Measurements from ENCODE around the gene YES1.

Gene YES1

GRCh38 chr18:711657-712400 lies 100.2 kb downstream of the YES1 start:
- Histone ChIP-seq H3K4me3 (ENCODE audit: low read depth, low read length) (peak overlapping the region; percentile 77), H3K9me3 (ENCODE audit: control insufficient read depth, insufficient read depth, low read length) (no peaks in the 10 kb centered on the region), H3K36me3 (ENCODE audit: control insufficient read depth, insufficient read depth, low read length) (no peaks in the 10 kb centered on the region), H3K9ac (ENCODE audit: low read depth, low read length) (peak overlapping the region; percentile 68), H3K4me1 (ENCODE audit: control insufficient read depth, insufficient read depth, low read length) (peaks cover 3% of the 10 kb centered on the region), H3K27me3 (ENCODE audit: control insufficient read depth, insufficient read depth, low read length) (peaks cover 5% of the 10 kb centered on the region)

GRCh38 chr18:711310-711656 lies 100.8 kb downstream of the YES1 start:
- Histone ChIP-seq H3K9me3 (ENCODE audit: control insufficient read depth, insufficient read depth, low read length) (no peaks in the 10 kb centered on the region), H3K4me3 (ENCODE audit: low read depth, low read length) (peak overlapping the region; percentile 77), H3K9ac (ENCODE audit: low read depth, low read length) (no peak overlapping the region), H3K27me3 (ENCODE audit: control insufficient read depth, insufficient read depth, low read length) (peaks cover 5% of the 10 kb centered on the region), H3K4me1 (ENCODE audit: control insufficient read depth, insufficient read depth, low read length) (peaks cover 3% of the 10 kb centered on the region), H3K36me3 (ENCODE audit: control insufficient read depth, insufficient read depth, low read length) (no peaks in the 10 kb centered on the region)

- Histone ChIP-seq H3K4me1 (ENCODE audit: control insufficient read depth, insufficient read depth, low read length) (peaks cover 3% of the 10 kb centered on the region), H3K9me3 (ENCODE audit: control insufficient read depth, insufficient read depth, low read length) (no peaks in the 10 kb centered on the region), H3K36me3 (ENCODE audit: control insufficient read depth, insufficient read depth, low read length) (no peaks in the 10 kb centered on the region), H3K4me3 (ENCODE audit: low read depth, low read length) (peak overlapping the region; percentile 77), H3K27me3 (ENCODE audit: control insufficient read depth, insufficient read depth, low read length) (peaks cover 5% of the 10 kb centered on the region), H3K9ac (ENCODE audit: low read depth, low read length) (no peak overlapping the region)
Observed at GRCh38 chr18:710418-711300, 101.4 kb downstream of the YES1 start.

GRCh38 chr18:709771-710170 lies 102.3 kb downstream of the YES1 start:
- H3K4me3 ChIP-seq (ENCODE audit: low read depth, low read length) = no peak overlapping the region
- H3K27me3 ChIP-seq (ENCODE audit: control insufficient read depth, insufficient read depth, low read length) = peaks cover 5% of the 10 kb centered on the region
- no peaks in the 10 kb centered on the region for H3K36me3 ChIP-seq (ENCODE audit: control insufficient read depth, insufficient read depth, low read length)
- H3K9ac ChIP-seq (ENCODE audit: low read depth, low read length) = no peak overlapping the region
- H3K4me1 ChIP-seq (ENCODE audit: control insufficient read depth, insufficient read depth, low read length) = peaks cover 3% of the 10 kb centered on the region
- no peaks in the 10 kb centered on the region for H3K9me3 ChIP-seq (ENCODE audit: control insufficient read depth, insufficient read depth, low read length)

DNA sequence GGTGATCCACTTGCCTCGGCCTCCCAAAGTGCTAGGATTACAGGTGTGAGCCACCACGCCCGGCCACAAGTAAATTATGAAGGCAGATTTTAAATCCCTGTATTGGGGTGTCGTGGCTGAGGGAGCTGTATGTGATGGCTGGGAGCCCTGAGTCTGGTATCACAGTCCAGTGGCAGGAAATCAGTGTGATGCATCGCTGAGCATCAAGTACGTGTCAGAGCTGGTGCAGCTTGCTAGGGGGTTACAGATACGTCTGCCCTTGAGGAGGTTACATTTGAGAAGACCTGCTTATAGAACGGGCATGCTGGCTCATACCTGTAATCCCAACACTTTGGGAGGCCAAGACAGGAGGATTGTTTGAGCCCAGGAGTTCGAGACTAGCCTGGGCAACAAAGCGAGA lies 103.9 kb downstream of the YES1 start:
- no peaks in the 10 kb centered on the region for H3K36me3 ChIP-seq (ENCODE audit: control insufficient read depth, insufficient read depth, low read length)
- H3K9me3 ChIP-seq (ENCODE audit: control insufficient read depth, insufficient read depth, low read length) = no peaks in the 10 kb centered on the region
- peaks cover 5% of the 10 kb centered on the region for H3K27me3 ChIP-seq (ENCODE audit: control insufficient read depth, insufficient read depth, low read length)
- no peak overlapping the region for H3K9ac ChIP-seq (ENCODE audit: low read depth, low read length)
- no peak overlapping the region for H3K4me3 ChIP-seq (ENCODE audit: low read depth, low read length)
- H3K4me1 ChIP-seq (ENCODE audit: control insufficient read depth, insufficient read depth, low read length) = peaks cover 3% of the 10 kb centered on the region

- H3K9ac ChIP-seq (ENCODE audit: low read depth, low read length) = no peak overlapping the region
- no peak overlapping the region for H3K4me3 ChIP-seq (ENCODE audit: low read depth, low read length)
- no peaks in the 10 kb centered on the region for H3K9me3 ChIP-seq (ENCODE audit: control insufficient read depth, insufficient read depth, low read length)
- H3K27me3 ChIP-seq (ENCODE audit: control insufficient read depth, insufficient read depth, low read length) = peaks cover 2% of the 10 kb centered on the region
- H3K4me1 ChIP-seq (ENCODE audit: control insufficient read depth, insufficient read depth, low read length) = no peaks in the 10 kb centered on the region
- no peaks in the 10 kb centered on the region for H3K36me3 ChIP-seq (ENCODE audit: control insufficient read depth, insufficient read depth, low read length)
Observed at GRCh38 chr18:706405-706804, 105.6 kb downstream of the YES1 start.

- Histone ChIP-seq H3K9me3 (ENCODE audit: control insufficient read depth, insufficient read depth, low read length) (no peaks in the 10 kb centered on the region), H3K36me3 (ENCODE audit: control insufficient read depth, insufficient read depth, low read length) (no peaks in the 10 kb centered on the region), H3K4me3 (ENCODE audit: low read depth, low read length) (no peak overlapping the region), H3K27me3 (ENCODE audit: control insufficient read depth, insufficient read depth, low read length) (no peaks in the 10 kb centered on the region), H3K4me1 (ENCODE audit: control insufficient read depth, insufficient read depth, low read length) (no peaks in the 10 kb centered on the region), H3K9ac (ENCODE audit: low read depth, low read length) (no peak overlapping the region)
Observed at GRCh38 chr18:703213-703967, 108.7 kb downstream of the YES1 start.

- H3K4me1 ChIP-seq (ENCODE audit: control insufficient read depth, insufficient read depth, low read length) = no peaks in the 10 kb centered on the region
- no peak overlapping the region for H3K4me3 ChIP-seq (ENCODE audit: low read depth, low read length)
- H3K36me3 ChIP-seq (ENCODE audit: control insufficient read depth, insufficient read depth, low read length) = peaks cover 3% of the 10 kb centered on the region
- no peaks in the 10 kb centered on the region for H3K9me3 ChIP-seq (ENCODE audit: control insufficient read depth, insufficient read depth, low read length)
- no peak overlapping the region for H3K9ac ChIP-seq (ENCODE audit: low read depth, low read length)
- H3K27me3 ChIP-seq (ENCODE audit: control insufficient read depth, insufficient read depth, low read length) = no peaks in the 10 kb centered on the region
Observed at GRCh38 chr18:697800-698199, 114.2 kb downstream of the YES1 start.

DNA sequence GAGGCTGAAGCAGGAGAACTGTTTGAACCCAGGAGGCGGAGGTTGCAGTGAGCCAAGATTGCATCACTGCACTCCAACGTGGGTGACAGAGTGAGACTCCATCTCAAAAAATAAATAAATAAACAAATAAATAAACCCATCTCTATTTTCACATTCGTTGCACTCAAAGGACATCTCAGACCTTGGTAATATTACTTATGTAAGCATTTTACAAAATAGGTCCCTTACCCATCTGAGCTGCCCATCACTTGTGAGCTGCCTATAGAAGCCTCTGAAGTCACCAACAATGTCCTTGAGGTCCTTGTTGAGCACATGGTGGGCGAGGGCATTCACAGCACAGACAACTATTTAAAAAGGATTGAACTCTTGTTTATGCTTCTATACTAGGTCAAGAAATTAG lies 115.0 kb downstream of the YES1 start:
- peaks cover 4% of the 10 kb centered on the region for H3K36me3 ChIP-seq (ENCODE audit: control insufficient read depth, insufficient read depth, low read length)
- H3K9me3 ChIP-seq (ENCODE audit: control insufficient read depth, insufficient read depth, low read length) = no peaks in the 10 kb centered on the region
- no peaks in the 10 kb centered on the region for H3K4me1 ChIP-seq (ENCODE audit: control insufficient read depth, insufficient read depth, low read length)
- H3K9ac ChIP-seq (ENCODE audit: low read depth, low read length) = no peak overlapping the region
- no peak overlapping the region for H3K4me3 ChIP-seq (ENCODE audit: low read depth, low read length)
- H3K27me3 ChIP-seq (ENCODE audit: control insufficient read depth, insufficient read depth, low read length) = no peaks in the 10 kb centered on the region

- Histone ChIP-seq H3K4me1 (ENCODE audit: control insufficient read depth, insufficient read depth, low read length) (no peaks in the 10 kb centered on the region), H3K27me3 (ENCODE audit: control insufficient read depth, insufficient read depth, low read length) (no peaks in the 10 kb centered on the region), H3K4me3 (ENCODE audit: low read depth, low read length) (no peak overlapping the region), H3K9ac (ENCODE audit: low read depth, low read length) (no peak overlapping the region), H3K9me3 (ENCODE audit: control insufficient read depth, insufficient read depth, low read length) (no peaks in the 10 kb centered on the region), H3K36me3 (ENCODE audit: control insufficient read depth, insufficient read depth, low read length) (peaks cover 8% of the 10 kb centered on the region)
Observed at GRCh38 chr18:693466-694187, 118.4 kb downstream of the YES1 start.

DNA sequence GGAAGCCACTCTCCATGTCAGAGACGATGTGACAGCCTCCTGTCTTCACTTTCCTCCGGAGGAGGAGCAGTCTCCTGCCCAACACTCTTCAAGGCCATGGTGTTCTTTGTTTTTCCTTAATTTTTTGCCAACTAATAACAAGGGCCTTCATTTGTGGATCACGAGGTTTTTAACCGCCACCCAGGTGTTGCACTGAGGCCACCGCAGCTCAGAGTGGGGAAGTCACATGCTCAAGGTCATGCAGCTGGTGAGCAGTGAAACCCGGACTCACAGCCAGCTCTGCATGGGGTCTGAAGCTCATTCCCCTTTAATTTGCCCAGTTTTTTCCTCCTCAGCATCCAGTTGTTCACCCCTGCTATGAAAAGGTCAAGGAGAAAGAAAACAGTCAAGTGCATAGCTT lies 119.2 kb downstream of the YES1 start:
- Histone ChIP-seq H3K9ac (ENCODE audit: low read depth, low read length) (no peak overlapping the region), H3K4me1 (ENCODE audit: control insufficient read depth, insufficient read depth, low read length) (no peaks in the 10 kb centered on the region), H3K27me3 (ENCODE audit: control insufficient read depth, insufficient read depth, low read length) (no peaks in the 10 kb centered on the region), H3K4me3 (ENCODE audit: low read depth, low read length) (no peak overlapping the region), H3K9me3 (ENCODE audit: control insufficient read depth, insufficient read depth, low read length) (no peaks in the 10 kb centered on the region), H3K36me3 (ENCODE audit: control insufficient read depth, insufficient read depth, low read length) (peaks cover 8% of the 10 kb centered on the region)
